B cell (primary cell): ENCODE results near the gene ZNF408. TPM values are rescaled to one million over a fixed set of nuclear protein-coding genes. Genes with fewer than 3 reads are reported as not detected.

Experiments
- ATAC-seq: fragments of 200-7000 bp; cut with Tn5 transposase; one replicate; pipeline ENCODE4 v1.10.0; 2021; ENCODE audit warnings: low read depth, mild to moderate bottlenecking, moderate number of reproducible peaks, moderate library complexity
- CTCF ChIA-PET: fragments of 350-600 bp; sonication (Branson Sonifier 250); formaldehyde crosslinking; loops from one replicate; lab custom pipeline; 2021; ENCODE audit warnings: antibody characterized with exemption, inconsistent platforms; lab: Charles Lee
- POLR2A ChIA-PET: fragments of 350-600 bp; sonication (Branson Sonifier 250); formaldehyde crosslinking; loops from one replicate; lab custom pipeline; 2021; ENCODE audit warnings: antibody characterized with exemption; lab: Charles Lee
- DNase-seq: peaks from one replicate; pipeline ENCODE4 v3.0.0; 2013
- H2AFZ ChIP-seq: 2 replicates; pipeline ENCODE4 v1.6.1; 2012; ENCODE audit warnings: mild to moderate bottlenecking, low read depth, low read length; ENCODE audit not compliant: insufficient read depth, poor library complexity, severe bottlenecking
- H3K27ac ChIP-seq, 2 donors: 1 replicate in 1 of 2; 2 replicates in 1 of 2; pipeline ENCODE4 v1.5.1; 2012 to 2013; ENCODE audit warnings: low read length in 2 of 2, mild to moderate bottlenecking in 2 of 2, moderate library complexity in 1 of 2
- H3K27me3 ChIP-seq, 4 experiments: fragments of 200-600 bp in 1 of 4; sonication (generic) in 1 of 4; replicated peaks in 1 of 4; 1 replicate in 2 of 4; 2 replicates in 2 of 4; pipeline versions ENCODE4 v1.6.1 to v1.7.0; 2013 to 2016; ENCODE audit warnings: low read length in 3 of 4, mild to moderate bottlenecking in 2 of 4, mixed read lengths in 1 of 4, moderate library complexity in 1 of 4; ENCODE audit not compliant: insufficient read depth in 4 of 4, control insufficient read depth in 3 of 4; ENCODE audit errors: control extremely low read depth in 1 of 4
- H3K36me3 ChIP-seq, 2 experiments: replicated peaks in 1 of 2; 1 replicate in 1 of 2; 2 replicates in 1 of 2; pipeline versions ENCODE4 v1.6.1 to v1.7.1; 2013; ENCODE audit warnings: low read length in 1 of 2; ENCODE audit not compliant: insufficient read depth in 2 of 2, control insufficient read depth in 1 of 2; ENCODE audit errors: control extremely low read depth in 1 of 2, extremely low read depth in 1 of 2
- H3K4me1 ChIP-seq, 2 donors: fragments of 200-600 bp in 1 of 2; sonication (generic) in 1 of 2; 1 replicate in 1 of 2; 2 replicates in 1 of 2; pipeline versions ENCODE4 v1.5.1 to v1.6.1; 2013 to 2017; ENCODE audit warnings: low read length in 2 of 2; ENCODE audit not compliant: control insufficient read depth in 2 of 2, insufficient read depth in 2 of 2
- H3K4me2 ChIP-seq: replicated peaks from 2 replicates; pipeline ENCODE3; 2012; ENCODE audit warnings: mild to moderate bottlenecking, low read depth, low read length; ENCODE audit not compliant: poor library complexity, severe bottlenecking
- H3K4me3 ChIP-seq, 5 experiments: fragments of 200-600 bp in 1 of 5; sonication (generic) in 1 of 5; 1 replicate in 3 of 5; 2 replicates in 2 of 5; pipeline versions ENCODE4 v1.5.1 to v1.7.0; 2011 to 2016; ENCODE audit warnings: low read length in 4 of 5, mild to moderate bottlenecking in 4 of 5, low read depth in 2 of 5, control low read depth in 1 of 5, moderate library complexity in 1 of 5; ENCODE audit not compliant: insufficient read depth in 1 of 5; ENCODE audit errors: control extremely low read depth in 1 of 5, extremely low read depth in 1 of 5
- H3K79me2 ChIP-seq: fragments of 200-600 bp; sonication (generic); one replicate; pipeline ENCODE4 v1.6.0; 2016; ENCODE audit warnings: low read length; ENCODE audit not compliant: control insufficient read depth, insufficient read depth
- H3K9ac ChIP-seq: fragments of 200-600 bp; sonication (generic); 2 replicates; pipeline ENCODE4 v1.6.1; 2017; ENCODE audit warnings: mild to moderate bottlenecking, low read length, moderate library complexity
- H3K9me3 ChIP-seq, 3 donors: one replicate each; pipeline versions ENCODE4 v1.6.1 to v1.7.1; 2013; ENCODE audit warnings: low read length in 2 of 3; ENCODE audit not compliant: control insufficient read depth in 2 of 3, insufficient read depth in 1 of 3; ENCODE audit errors: control extremely low read depth in 1 of 3
- H4K20me1 ChIP-seq: 2 replicates; pipeline ENCODE4 v1.6.0; 2012; ENCODE audit warnings: mild to moderate bottlenecking, low read length; ENCODE audit not compliant: insufficient read depth, control insufficient read depth, poor library complexity, severe bottlenecking
- H3K27ac Mint-ChIP-seq: one replicate; pipeline ENCODE4 v1.8.0; 2021; ENCODE audit warnings: mixed read lengths
- H3K27me3 Mint-ChIP-seq: one replicate; pipeline ENCODE4 v1.8.0; 2021; ENCODE audit warnings: mixed read lengths
- H3K4me1 Mint-ChIP-seq: one replicate; pipeline ENCODE4 v1.8.0; 2021; ENCODE audit warnings: mixed read lengths
- H3K4me3 Mint-ChIP-seq: one replicate; pipeline ENCODE4 v1.8.0; 2021; ENCODE audit warnings: mixed read lengths
- H3K9me3 Mint-ChIP-seq: one replicate; pipeline ENCODE4 v1.8.0; 2022; ENCODE audit warnings: mixed read lengths; ENCODE audit not compliant: insufficient read depth
- EZH2 ChIP-seq: IDR thresholded peaks from 2 replicates; pipeline ENCODE4 v1.6.1; 2012; ENCODE audit warnings: borderline replicate concordance, low read depth, mild to moderate bottlenecking, moderate library complexity, low read length; ENCODE audit not compliant: insufficient read depth, poor library complexity, severe bottlenecking
- WGBS: methylation state at CpG from one replicate; pipeline ENCODE4 v1.1.5; 2013; ENCODE audit warnings: missing lambda C conversion rate; ENCODE audit not compliant: insufficient coverage; 5-methylcytosine and 5-hydroxymethylcytosine counted together
- intact Hi-C: fragments of 100-400 bp; cut with micrococcal nuclease; formaldehyde crosslinking; loops from one replicate; pipeline ENCODE4 v1.10.0; 2022
- polyA plus RNA-seq: library from polyadenylated mRNA; depleted of rRNA; stranded (reverse); fragments of >200 nt; gene quantifications from 2 replicates; pipeline ENCODE4 v1.2.3, GENCODE V29; 2012
- total RNA-seq, 2 donors: library from RNA; stranded (reverse); fragments of 120-200 nt in 1 of 2; gene quantifications; 1 replicate in 1 of 2; 2 replicates in 1 of 2; pipeline versions ENCODE4 v1.2.3 to v1.2.4, GENCODE V29; 2013 to 2022
- TF ChIP-seq, protein P1 (sequence below): fragments of 200-600 bp; IDR thresholded peaks from one replicate; pipeline ENCODE4 v1.8.0; 2022; ENCODE audit warnings: antibody characterized with exemption, mild to moderate bottlenecking

Gene ZNF408
- total and polyA plus RNA-seq, 2 donors (not counting 1 experiment from before 2014, with no cell fraction given) = 8.3 to 22.3 TPM

DNA sequence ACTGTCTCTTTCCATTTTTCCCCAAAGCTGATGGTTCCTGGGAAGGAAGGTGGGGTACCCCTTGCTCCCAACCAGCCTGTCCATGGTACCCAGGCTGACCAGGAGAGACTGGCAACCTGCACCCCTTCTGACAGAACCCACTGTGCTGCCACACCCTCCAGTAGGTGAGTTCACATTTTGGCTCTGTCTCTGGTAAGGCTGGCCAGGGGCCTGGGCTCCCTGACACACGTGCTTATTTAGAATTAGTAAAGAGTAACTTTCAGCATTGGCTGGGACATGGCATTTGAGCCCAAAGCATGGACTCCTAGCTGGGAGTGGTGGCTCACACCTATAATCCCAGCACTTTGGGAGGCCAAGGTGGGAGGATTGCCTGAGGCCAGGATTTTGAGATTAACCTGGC, 35.5 kb upstream of the ZNF408 start:
- Histone ChIP-seq H3K4me3 (no peak overlapping the region), H3K27ac (no peak overlapping the region), H3K9me3 (no peaks in the 10 kb centered on the region), H3K4me1 (no peaks in the 10 kb centered on the region), H4K20me1 (no peaks in the 10 kb centered on the region), H3K79me2 (no peaks in the 10 kb centered on the region), H3K36me3 (peaks cover 0 to 86% of the 10 kb centered on the region in 2 experiments), H3K9ac (no peak overlapping the region), H2AFZ (no peak overlapping the region), H3K4me2 (no peak overlapping the region), H3K27me3 (no peaks in the 10 kb centered on the region)
- no peaks in the 10 kb centered on the region for H3K27me3 Mint-ChIP-seq
- TF ChIP-seq EZH2 = no peak
- TF ChIP-seq, protein P1, sequence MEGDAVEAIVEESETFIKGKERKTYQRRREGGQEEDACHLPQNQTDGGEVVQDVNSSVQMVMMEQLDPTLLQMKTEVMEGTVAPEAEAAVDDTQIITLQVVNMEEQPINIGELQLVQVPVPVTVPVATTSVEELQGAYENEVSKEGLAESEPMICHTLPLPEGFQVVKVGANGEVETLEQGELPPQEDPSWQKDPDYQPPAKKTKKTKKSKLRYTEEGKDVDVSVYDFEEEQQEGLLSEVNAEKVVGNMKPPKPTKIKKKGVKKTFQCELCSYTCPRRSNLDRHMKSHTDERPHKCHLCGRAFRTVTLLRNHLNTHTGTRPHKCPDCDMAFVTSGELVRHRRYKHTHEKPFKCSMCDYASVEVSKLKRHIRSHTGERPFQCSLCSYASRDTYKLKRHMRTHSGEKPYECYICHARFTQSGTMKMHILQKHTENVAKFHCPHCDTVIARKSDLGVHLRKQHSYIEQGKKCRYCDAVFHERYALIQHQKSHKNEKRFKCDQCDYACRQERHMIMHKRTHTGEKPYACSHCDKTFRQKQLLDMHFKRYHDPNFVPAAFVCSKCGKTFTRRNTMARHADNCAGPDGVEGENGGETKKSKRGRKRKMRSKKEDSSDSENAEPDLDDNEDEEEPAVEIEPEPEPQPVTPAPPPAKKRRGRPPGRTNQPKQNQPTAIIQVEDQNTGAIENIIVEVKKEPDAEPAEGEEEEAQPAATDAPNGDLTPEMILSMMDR = no peak
- H3K4me1 Mint-ChIP-seq = no peaks in the 10 kb centered on the region
- no peak overlapping the region for H3K4me3 Mint-ChIP-seq
- H3K27ac Mint-ChIP-seq = no peak overlapping the region
- ChIA-PET POLR2A (no interaction called here), CTCF (no interaction called here)
- no peaks in the 10 kb centered on the region for H3K9me3 Mint-ChIP-seq
- intact Hi-C loops = no loop called here
- ATAC-seq = no peak
- WGBS = no CpG with 5 or more reads among the region's 1 CpG
- no peak for DNase-seq

DNA sequence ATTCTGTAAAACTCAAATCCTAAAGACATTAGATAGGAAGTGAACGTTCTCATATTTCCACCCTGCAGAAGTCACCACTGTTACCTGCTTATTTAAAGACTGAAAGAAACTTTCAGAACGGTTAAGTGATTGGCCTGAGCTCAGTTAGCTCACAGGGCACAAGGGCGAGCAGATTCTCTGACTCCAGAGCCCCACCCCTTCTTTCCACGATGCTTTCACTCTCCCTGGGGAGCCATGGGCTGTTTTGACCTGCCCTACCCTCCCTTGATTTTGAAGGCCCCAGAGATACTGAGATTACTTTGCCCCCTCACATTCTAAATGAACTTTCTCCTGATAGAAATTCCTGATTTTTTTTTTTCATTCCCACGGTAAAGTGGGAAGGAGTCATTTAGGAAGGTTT, 34.3 kb upstream of the ZNF408 start:
- no peaks in the 10 kb centered on the region for H4K20me1 ChIP-seq
- H3K4me1 ChIP-seq = no peaks in the 10 kb centered on the region
- H3K36me3 ChIP-seq = peaks cover 0 to 89% of the 10 kb centered on the region in 2 experiments
- no peak overlapping the region for H3K9ac ChIP-seq
- no peaks in the 10 kb centered on the region for H3K9me3 ChIP-seq
- Mint-ChIP-seq H3K4me3 (no peak overlapping the region), H3K9me3 (no peaks in the 10 kb centered on the region), H3K4me1 (no peaks in the 10 kb centered on the region), H3K27ac (no peak overlapping the region), H3K27me3 (no peaks in the 10 kb centered on the region)
- POLR2A ChIA-PET = no interaction called here
- H2AFZ ChIP-seq = no peak overlapping the region
- ATAC-seq = no peak
- H3K27me3 ChIP-seq = no peaks in the 10 kb centered on the region
- DNase-seq = no peak
- TF ChIP-seq EZH2 = no peak
- TF ChIP-seq, protein P1 = no peak
- intact Hi-C loops = no loop called here
- H3K79me2 ChIP-seq = no peaks in the 10 kb centered on the region
- no peak overlapping the region for H3K4me3 ChIP-seq
- 81% methylated on average over 4 of the region's 5 CpGs for WGBS
- no peak overlapping the region for H3K4me2 ChIP-seq
- H3K27ac ChIP-seq = no peak overlapping the region
- CTCF ChIA-PET = interaction anchor here (0.7 kb wide), 1 partner anchor 701 kb away, joined by 5 read pairs; no protein-coding TSS in a partner anchor
